Measurements from ENCODE around the gene SLC37A3.
"Not testable (repeated sequence)": the region's sequence is repeated elsewhere in the genome, so short reads cannot be mapped to it uniquely, and the experiment has no call there.

SLC37A3 gene

DNA sequence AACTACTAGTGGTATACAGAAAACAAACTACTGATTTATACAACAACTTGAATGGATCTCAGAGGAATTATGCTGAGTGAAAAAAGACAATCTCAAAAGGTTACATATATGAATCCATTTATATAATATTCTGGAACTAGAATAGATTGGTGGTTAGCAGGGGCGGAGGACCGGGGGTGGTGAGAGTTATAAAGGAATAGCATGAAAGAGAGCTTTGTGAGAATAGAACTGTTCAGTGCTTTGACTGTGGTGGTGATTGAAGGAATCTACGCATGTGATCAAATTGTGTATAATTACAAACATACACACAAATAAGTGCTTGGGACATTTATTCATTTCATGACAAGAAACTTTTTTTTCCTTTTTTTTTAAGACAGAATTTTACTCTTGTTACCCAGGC, 25.2 kb upstream of the SLC37A3 start:
- H3K27me3 ChIP-seq: peaks cover 3% of the 10 kb centered on the region
- no peak overlapping the region for H3K4me3 ChIP-seq (ENCODE audit: low read depth in 1 of 2, low read length in 1 of 2)
- no peaks in the 10 kb centered on the region for H3K4me1 ChIP-seq (ENCODE audit: control insufficient read depth in 1 of 2, insufficient read depth in 1 of 2, low read depth in 1 of 2, low read length in 1 of 2)
- TF ChIP-seq, protein P1, sequence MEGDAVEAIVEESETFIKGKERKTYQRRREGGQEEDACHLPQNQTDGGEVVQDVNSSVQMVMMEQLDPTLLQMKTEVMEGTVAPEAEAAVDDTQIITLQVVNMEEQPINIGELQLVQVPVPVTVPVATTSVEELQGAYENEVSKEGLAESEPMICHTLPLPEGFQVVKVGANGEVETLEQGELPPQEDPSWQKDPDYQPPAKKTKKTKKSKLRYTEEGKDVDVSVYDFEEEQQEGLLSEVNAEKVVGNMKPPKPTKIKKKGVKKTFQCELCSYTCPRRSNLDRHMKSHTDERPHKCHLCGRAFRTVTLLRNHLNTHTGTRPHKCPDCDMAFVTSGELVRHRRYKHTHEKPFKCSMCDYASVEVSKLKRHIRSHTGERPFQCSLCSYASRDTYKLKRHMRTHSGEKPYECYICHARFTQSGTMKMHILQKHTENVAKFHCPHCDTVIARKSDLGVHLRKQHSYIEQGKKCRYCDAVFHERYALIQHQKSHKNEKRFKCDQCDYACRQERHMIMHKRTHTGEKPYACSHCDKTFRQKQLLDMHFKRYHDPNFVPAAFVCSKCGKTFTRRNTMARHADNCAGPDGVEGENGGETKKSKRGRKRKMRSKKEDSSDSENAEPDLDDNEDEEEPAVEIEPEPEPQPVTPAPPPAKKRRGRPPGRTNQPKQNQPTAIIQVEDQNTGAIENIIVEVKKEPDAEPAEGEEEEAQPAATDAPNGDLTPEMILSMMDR (IDR thresholded peaks at IDR 0.05): no peak
- H3K36me3 ChIP-seq: peaks cover 48% of the 10 kb centered on the region
- no peak overlapping the region for H3K27ac ChIP-seq
- H3K9me3 ChIP-seq: no peaks in the 10 kb centered on the region

GRCh38 chr7:140421521-140421920, 23.2 kb upstream of the SLC37A3 start:
- TF ChIP-seq, protein P1 (IDR thresholded peaks at IDR 0.05): no peak
- Histone ChIP-seq H3K9me3 (no peaks in the 10 kb centered on the region), H3K4me3 (ENCODE audit: low read depth in 1 of 2, low read length in 1 of 2) (no peak overlapping the region), H3K4me1 (ENCODE audit: control insufficient read depth in 1 of 2, insufficient read depth in 1 of 2, low read depth in 1 of 2, low read length in 1 of 2) (no peaks in the 10 kb centered on the region), H3K27ac (no peak overlapping the region), H3K27me3 (peaks cover 3% of the 10 kb centered on the region), H3K36me3 (peaks cover 43% of the 10 kb centered on the region)

DNA sequence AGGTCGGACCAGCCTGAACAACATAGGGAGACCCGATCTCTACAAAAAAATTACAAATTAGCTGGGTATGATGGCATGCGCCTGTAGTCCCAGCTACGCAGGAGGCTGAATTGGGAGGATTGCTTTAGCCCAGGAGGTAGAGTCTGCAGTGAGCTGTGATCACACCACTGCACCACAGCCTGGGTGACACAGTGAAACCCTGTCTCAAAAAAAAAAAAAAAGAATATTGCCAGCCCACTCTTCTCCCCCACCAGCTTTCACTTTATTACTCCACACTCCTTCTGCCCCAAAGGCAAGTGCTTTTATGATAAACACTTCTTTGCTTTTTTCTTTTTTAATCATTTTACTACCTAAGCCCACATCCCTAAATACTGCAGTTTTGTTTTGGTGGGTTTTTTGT, 20.3 kb upstream of the SLC37A3 start:
- Histone ChIP-seq H3K27me3 (peaks cover 3% of the 10 kb centered on the region), H3K9me3 (no peaks in the 10 kb centered on the region), H3K4me3 (ENCODE audit: low read depth in 1 of 2, low read length in 1 of 2) (no peak overlapping the region), H3K4me1 (ENCODE audit: control insufficient read depth in 1 of 2, insufficient read depth in 1 of 2, low read depth in 1 of 2, low read length in 1 of 2) (no peaks in the 10 kb centered on the region), H3K36me3 (peaks cover 54% of the 10 kb centered on the region), H3K27ac (no peak overlapping the region)
- TF ChIP-seq, protein P1 (IDR thresholded peaks at IDR 0.05): no peak

- not testable (repeated sequence) for H3K27ac ChIP-seq; H3K4me1 ChIP-seq (ENCODE audit: control insufficient read depth in 1 of 2, insufficient read depth in 1 of 2, low read depth in 1 of 2, low read length in 1 of 2); H3K4me3 ChIP-seq (ENCODE audit: low read depth in 1 of 2, low read length in 1 of 2); H3K27me3 ChIP-seq; H3K9me3 ChIP-seq
- H3K36me3 ChIP-seq: peaks cover 60% of the 10 kb centered on the region
These were observed 19.8 kb upstream of the SLC37A3 start for GRCh38 chr7:140418156-140418472.

GRCh38 chr7:140417456-140418155, 19.3 kb upstream of the SLC37A3 start:
- Histone ChIP-seq H3K9me3 (no peaks in the 10 kb centered on the region), H3K4me3 (ENCODE audit: low read depth in 1 of 2, low read length in 1 of 2) (no peak overlapping the region), H3K36me3 (peaks cover 60% of the 10 kb centered on the region), H3K27ac (no peak overlapping the region), H3K27me3 (peaks cover 3% of the 10 kb centered on the region), H3K4me1 (ENCODE audit: control insufficient read depth in 1 of 2, insufficient read depth in 1 of 2, low read depth in 1 of 2, low read length in 1 of 2) (no peaks in the 10 kb centered on the region)
- TF ChIP-seq, protein P1 (IDR thresholded peaks at IDR 0.05): no peak

GRCh38 chr7:140416560-140416959, 18.2 kb upstream of the SLC37A3 start:
- H3K27ac ChIP-seq: no peak overlapping the region
- no peak overlapping the region for H3K4me3 ChIP-seq (ENCODE audit: low read depth in 1 of 2, low read length in 1 of 2)
- H3K4me1 ChIP-seq (ENCODE audit: control insufficient read depth in 1 of 2, insufficient read depth in 1 of 2, low read depth in 1 of 2, low read length in 1 of 2): no peaks in the 10 kb centered on the region
- peaks cover 3% of the 10 kb centered on the region for H3K27me3 ChIP-seq
- peaks cover 63% of the 10 kb centered on the region for H3K36me3 ChIP-seq
- H3K9me3 ChIP-seq: no peaks in the 10 kb centered on the region
- TF ChIP-seq, protein P1 (IDR thresholded peaks at IDR 0.05): no peak

DNA sequence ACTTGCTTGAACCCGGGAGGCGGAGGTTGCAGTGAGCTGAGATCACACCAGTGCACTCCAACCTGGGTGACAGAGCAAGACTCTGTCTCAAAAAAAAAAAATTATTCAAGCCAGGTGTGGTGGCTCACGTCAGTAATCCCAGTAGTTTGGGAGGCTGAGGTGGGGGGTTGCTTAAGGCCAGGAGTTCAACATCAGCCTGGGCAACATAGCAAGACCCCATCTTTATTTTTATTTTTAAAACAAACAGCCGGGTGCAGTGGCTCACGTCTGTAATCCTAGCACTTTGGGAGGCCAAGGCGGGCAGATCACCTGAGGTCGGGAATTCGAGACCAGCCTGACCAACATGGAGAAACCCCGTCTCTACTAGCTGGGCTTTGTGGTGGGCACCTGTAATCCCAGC, 17.5 kb upstream of the SLC37A3 start:
- H3K4me1 ChIP-seq (ENCODE audit: control insufficient read depth in 1 of 2, insufficient read depth in 1 of 2, low read depth in 1 of 2, low read length in 1 of 2); H3K4me3 ChIP-seq (ENCODE audit: low read depth in 1 of 2, low read length in 1 of 2); H3K27me3 ChIP-seq; H3K27ac ChIP-seq; H3K9me3 ChIP-seq: not testable (repeated sequence)
- H3K36me3 ChIP-seq: peaks cover 62% of the 10 kb centered on the region
